HG03175 (cell line): ENCODE measurements around the gene MOV10L1.
"Not testable (repeated sequence)": the region's sequence is repeated elsewhere in the genome, so short reads cannot be mapped to it uniquely, and the experiment has no call there.

Experiments
- ATAC-seq: cut with Tn5 transposase; IDR thresholded peaks from one replicate; pipeline ENCODE4 v1.9.1; 2021; ENCODE audit warnings: mild to moderate bottlenecking, moderate library complexity; ENCODE audit not compliant: unreplicated experiment

Gene MOV10L1

DNA sequence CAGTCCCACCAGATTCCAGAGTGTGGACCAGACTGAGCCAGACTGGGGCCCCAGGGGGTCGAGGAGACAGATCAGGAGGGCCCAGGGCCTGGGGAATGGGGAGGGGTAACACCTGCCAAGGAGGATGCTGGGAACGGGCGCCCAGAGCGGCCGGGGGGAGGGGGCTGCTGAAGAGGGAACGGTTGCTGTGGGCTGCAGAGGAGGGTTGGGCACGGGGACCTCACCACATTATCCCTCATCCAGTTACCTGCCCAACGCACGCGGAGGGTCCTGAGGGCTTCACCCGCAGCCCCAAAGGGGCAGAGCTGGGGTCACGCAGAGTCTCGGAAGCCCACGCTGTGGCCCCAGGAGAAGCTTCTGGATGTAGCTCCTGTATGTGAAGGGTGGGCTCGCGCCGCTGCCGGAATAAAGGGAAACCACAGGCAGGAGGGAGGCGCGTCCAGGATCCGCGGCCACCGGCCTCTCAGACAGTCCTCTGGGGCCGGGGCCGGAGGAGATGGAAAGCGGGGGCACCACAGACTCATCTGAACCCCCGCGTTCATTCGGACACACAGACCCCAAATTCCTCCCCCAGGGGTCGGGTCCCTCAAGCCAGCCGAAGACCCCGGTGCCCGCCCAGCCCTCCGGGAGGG, 110.1 kb downstream of the MOV10L1 start:
- ATAC-seq: no peak

- peak; percentile 78 for ATAC-seq
These were observed 110.8 kb downstream of the MOV10L1 start, which contains the start of gene SELENOO for GRCh38 chr22:50200461-50201190. Gene SELENOO, plus strand, starts transcription at chr22:50201011. Its CDS starts 26 bp downstream, at chr22:50201037.

DNA sequence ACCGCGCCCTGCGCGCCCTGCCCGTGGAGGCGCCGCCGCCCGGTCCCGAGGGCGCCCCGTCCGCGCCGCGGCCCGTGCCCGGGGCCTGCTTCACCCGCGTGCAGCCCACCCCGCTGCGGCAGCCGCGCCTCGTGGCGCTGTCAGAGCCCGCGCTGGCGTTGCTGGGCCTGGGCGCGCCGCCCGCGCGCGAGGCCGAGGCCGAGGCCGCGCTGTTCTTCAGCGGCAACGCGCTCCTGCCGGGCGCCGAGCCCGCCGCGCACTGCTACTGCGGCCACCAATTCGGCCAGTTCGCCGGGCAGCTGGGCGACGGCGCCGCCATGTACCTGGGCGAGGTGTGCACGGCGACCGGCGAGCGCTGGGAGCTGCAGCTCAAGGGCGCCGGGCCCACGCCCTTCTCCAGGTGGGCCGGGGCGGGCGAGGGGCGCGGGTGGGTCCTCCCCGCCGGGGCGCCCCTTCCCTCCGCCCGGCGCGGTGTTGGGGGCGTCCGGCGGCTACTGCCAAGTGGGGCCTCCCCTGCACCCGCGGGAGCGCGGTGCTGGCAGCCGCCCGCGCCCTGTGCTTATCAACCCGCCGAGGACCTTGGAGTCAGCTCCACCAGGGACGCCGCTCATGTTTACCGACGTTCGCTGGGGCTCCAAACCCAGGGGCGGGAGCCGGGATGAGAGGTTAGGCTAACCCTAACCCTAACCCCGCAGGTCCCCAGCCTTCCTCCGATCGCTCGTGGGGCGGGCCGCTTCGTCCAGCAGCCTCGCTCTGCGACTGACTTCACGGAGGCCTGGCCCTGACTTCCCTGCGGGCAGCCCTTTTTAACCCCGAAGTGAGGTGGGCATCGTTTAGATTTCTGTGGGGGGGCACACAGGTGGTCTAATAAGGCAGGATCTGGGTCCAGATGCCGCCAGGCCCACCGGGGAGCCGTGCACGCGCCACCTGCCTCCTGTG, 111.7 kb downstream of the MOV10L1 start:
- ATAC-seq: peak; percentile 16

DNA sequence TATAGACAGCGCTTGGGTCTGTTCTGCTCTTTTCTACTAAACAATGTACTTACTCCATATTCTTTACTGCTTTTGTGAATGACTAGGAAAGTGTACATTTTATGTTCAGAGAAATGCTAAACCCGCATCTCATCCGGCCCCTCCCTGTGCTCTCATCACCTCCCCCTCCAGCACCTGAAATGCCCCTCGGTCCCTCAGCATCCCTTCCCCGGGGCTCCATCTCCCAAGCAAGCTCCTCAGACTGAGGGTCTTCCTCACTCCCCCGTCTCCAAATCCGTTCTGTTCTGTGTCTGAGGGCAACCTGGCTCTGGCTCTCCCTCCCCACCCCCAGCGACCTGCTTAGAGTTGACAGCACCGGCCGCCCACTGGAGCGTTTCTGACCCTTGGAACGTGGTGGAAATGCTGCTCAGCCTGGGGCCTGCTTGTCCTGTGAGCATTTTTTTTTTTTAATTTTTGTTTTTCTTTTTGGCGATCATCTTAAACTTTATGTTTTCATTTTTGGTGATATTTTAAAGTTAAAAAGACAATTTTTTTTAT, 112.4 kb downstream of the MOV10L1 start:
- ATAC-seq: no peak

DNA sequence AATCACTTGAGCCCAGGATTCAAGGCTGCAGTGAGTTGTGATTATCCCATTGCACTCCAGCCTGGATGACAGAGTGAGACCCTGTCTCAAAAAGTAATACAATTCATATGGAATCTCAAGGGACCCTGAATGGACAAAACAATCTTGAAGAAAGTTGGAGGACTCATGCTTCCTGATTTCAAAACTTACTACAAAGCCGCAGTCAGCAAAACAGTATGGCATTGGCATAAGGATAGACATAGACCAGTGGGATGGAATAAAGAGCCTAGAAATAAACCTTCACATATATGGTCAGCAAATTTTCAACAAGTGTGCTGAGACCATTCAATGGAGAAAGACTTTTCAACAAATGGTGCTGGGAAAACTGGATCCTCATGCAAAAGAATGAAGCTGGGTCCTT, 113.5 kb downstream of the MOV10L1 start:
- ATAC-seq: no peak

- no peak for ATAC-seq
These were observed 114.8 kb downstream of the MOV10L1 start for GRCh38 chr22:50204571-50204970.

- ATAC-seq: not testable (repeated sequence)
These were observed 115.2 kb downstream of the MOV10L1 start for GRCh38 chr22:50204998-50205397.

GRCh38 chr22:50205781-50206569, 116.2 kb downstream of the MOV10L1 start:
- no peak for ATAC-seq

- ATAC-seq: no peak
These were observed 116.8 kb downstream of the MOV10L1 start for GRCh38 chr22:50206599-50206998.

GRCh38 chr22:50207383-50208140, 117.8 kb downstream of the MOV10L1 start:
- ATAC-seq: no peak

DNA sequence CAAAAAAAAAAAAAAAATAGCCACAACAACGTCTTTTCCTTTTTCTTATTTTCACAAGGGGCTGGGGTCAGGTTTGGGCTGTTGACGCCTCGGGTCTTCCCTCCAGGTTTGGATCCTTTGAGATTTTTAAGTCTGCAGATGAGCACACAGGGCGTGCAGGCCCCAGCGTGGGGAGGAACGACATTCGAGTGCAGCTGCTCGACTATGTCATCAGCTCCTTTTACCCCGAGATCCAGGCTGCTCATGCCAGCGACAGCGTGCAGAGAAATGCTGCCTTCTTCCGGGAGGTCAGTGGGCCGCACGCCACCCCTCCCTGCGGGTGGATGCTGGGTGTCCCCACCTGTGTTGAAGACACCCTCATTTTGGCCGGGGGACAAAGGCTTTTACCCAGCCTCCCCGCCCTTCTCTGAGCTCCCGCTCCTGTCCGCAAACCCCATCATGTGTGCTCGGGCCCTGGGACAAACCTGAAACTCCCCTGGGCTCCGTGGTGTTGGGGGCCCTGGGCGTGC, 118.7 kb downstream of the MOV10L1 start:
- ATAC-seq: no peak

DNA sequence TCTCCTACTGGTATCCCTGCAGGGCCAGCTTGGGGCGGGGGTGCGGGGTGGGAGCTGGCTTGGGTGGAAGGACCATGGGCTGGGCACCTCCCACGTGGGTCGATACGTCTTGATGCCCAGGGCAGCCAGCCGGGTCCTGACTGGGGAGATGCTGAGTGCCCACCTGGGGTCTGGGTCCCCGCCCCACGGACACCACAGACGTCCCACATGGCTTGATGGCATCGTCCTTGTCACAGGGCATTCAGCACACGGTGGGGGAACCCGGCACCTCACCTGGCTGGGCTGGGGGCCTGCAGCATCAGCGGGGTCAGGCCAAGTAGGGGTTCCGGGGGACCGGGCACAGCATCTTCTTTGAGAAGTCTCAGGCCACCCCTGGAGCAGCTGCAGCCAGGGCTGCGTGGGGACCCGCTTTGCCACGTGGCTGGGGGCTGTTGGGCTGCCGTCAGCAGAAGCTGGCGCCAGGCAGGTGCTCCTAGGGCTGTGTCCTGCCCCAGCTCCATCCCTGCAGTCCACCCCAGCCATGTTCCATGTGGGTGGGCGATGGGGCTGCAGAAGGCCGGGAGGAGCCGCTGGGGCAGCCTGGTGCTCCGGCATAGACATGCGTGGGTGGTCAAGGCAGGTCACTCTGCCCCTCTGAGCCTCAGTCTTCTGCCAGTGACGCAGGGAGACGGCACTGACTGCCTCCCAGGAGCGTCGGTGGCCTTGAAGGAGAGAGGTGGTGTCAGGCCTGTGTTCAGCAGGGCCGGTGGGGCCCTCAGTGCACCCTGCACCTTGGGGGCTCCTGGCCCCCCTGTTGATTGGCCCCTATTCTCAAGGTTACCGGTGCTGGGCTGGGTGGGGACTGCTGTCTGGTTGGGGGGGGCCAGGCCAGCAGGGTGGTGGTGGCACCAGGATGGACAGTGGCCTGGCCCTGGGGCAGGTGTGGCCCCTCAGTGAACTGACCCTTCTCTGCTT, 119.4 kb downstream of the MOV10L1 start:
- no peak for ATAC-seq

DNA sequence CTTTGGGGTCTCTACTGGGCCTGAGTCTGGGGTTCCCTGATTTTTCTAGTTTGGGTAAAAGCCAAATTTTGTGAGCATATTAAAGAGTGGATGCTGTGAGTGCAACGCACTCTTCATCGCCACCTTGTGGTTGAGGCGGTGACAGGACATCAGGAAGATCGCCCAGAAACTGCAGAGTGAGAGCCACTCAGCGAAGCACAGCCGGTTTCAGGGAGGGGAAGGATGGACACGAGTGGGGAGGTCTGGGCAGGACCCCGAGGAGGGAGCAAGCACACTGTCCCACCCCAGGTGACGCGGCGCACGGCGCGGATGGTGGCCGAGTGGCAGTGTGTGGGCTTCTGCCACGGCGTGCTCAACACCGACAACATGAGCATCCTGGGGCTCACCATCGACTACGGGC, 120.1 kb downstream of the MOV10L1 start:
- ATAC-seq: no peak

GRCh38 chr22:50210378-50211139, 120.8 kb downstream of the MOV10L1 start:
- no peak for ATAC-seq

DNA sequence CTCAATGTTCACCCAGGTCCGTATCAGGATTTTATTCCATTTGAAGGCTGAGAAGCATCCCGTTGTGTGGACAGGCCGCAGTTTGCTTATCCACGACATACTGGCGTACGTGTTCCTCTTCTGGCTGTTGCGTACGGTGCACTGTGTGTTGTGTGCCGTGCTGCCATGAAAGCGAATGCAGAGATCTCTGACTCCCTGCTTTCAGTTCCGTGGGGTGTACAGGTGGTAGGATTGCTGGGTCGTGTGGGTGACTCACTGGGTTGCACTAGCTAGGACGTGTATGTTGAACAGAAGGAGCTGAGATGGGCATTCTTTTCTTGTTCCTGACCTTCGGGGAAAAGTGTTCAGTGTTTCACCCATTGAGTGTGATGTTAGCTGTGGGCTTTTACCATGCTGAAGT, 121.3 kb downstream of the MOV10L1 start:
- no peak for ATAC-seq
